OCI-LY1 (cell line): ENCODE measurements around the gene FOXQ1.
"Not testable (repeated sequence)": the region's sequence is repeated elsewhere in the genome, so short reads cannot be mapped to it uniquely, and the experiment has no call there.

Experiments
- EZH2 ChIP-seq: fragments of 200-600 bp; sonication (generic), shearing (Covaris generic); IDR thresholded peaks from 2 replicates; pipeline ENCODE4 v1.8.0; 2017; ENCODE audit warnings: borderline replicate concordance, mixed run types, mild to moderate bottlenecking, antibody characterized with exemption, low read length, moderate library complexity, mixed read lengths
- TF ChIP-seq, protein P1 (sequence below): fragments of 200-600 bp; sonication (generic), shearing (Covaris generic); IDR thresholded peaks from 2 replicates; pipeline ENCODE4 v1.5.1; 2017; ENCODE audit warnings: mild to moderate bottlenecking, antibody characterized with exemption, low read length, moderate library complexity, mixed read lengths

DNA sequence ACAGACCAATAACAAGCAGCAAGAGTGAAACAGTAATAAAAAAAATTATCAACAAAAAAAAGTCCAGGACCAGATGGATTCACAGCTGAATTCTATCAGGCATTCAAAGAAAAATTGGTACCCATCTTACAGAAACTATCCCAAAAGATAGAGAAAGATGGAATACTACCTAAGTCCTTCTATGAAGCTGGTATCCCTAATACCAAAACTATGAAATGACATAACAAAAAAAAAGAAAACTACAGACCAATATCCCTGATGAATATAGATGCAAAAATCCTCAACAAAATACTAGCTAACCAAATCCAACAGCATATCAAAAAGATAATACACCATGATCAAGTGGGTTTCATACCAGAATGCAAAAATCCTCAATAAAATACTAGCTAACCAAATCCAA lies 43.2 kb downstream of the FOXQ1 start:
- TF ChIP-seq, protein P1, sequence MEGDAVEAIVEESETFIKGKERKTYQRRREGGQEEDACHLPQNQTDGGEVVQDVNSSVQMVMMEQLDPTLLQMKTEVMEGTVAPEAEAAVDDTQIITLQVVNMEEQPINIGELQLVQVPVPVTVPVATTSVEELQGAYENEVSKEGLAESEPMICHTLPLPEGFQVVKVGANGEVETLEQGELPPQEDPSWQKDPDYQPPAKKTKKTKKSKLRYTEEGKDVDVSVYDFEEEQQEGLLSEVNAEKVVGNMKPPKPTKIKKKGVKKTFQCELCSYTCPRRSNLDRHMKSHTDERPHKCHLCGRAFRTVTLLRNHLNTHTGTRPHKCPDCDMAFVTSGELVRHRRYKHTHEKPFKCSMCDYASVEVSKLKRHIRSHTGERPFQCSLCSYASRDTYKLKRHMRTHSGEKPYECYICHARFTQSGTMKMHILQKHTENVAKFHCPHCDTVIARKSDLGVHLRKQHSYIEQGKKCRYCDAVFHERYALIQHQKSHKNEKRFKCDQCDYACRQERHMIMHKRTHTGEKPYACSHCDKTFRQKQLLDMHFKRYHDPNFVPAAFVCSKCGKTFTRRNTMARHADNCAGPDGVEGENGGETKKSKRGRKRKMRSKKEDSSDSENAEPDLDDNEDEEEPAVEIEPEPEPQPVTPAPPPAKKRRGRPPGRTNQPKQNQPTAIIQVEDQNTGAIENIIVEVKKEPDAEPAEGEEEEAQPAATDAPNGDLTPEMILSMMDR = not testable (repeated sequence)
- not testable (repeated sequence) for TF ChIP-seq EZH2
